Measurements from ENCODE around the gene FLAD1.
"Not testable (repeated sequence)": the region's sequence is repeated elsewhere in the genome, so short reads cannot be mapped to it uniquely, and the experiment has no call there.

Gene FLAD1

GRCh38 chr1:154978360-154978759, 4.8 kb upstream of the FLAD1 start:
- H3K4me3 ChIP-seq (ENCODE audit: low read depth, low read length): no peak overlapping the region
- no peak for TF ChIP-seq CTCF (IDR thresholded peaks at IDR 0.05; ENCODE audit: low read depth, low read length, missing control alignments)
- DNase-seq (ENCODE audit: low read depth): no peak
- in situ Hi-C loops (cut with HindIII; ENCODE audit: low sequenced_read_pairs): no loop called here

DNA sequence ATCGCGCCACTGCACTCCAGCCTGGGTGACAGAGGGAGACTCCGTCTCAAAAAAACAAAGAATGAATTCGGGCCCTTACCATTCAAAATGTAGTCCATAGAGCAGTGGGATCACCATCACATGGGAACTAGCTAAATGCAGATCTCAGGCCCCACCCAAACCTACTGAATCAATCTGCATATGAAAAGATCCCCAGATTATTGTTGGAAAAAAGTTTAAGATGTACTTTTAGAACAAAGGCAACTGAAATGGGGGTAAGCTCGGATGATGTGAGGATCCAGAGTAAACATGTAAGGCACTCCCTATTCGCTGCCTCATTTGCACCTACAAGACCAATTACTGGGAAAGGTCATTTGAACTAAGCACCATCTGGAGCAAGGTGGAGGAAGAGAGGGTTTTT, 803 bp upstream of the FLAD1 start:
- TF ChIP-seq CTCF (IDR thresholded peaks at IDR 0.05; ENCODE audit: low read depth, low read length, missing control alignments): no peak
- peak overlapping the region; percentile 76 for H3K4me3 ChIP-seq (ENCODE audit: low read depth, low read length)
- in situ Hi-C loops (cut with HindIII; ENCODE audit: low sequenced_read_pairs): no loop called here
- no peak for DNase-seq (ENCODE audit: low read depth)

GRCh38 chr1:154983776-154984466, 777 bp downstream of the FLAD1 start:
- no peak for DNase-seq (ENCODE audit: low read depth)
- TF ChIP-seq CTCF (IDR thresholded peaks at IDR 0.05; ENCODE audit: low read depth, low read length, missing control alignments): no peak
- in situ Hi-C loops (cut with HindIII; ENCODE audit: low sequenced_read_pairs): no loop called here
- H3K4me3 ChIP-seq (ENCODE audit: low read depth, low read length): peak overlapping the region; percentile 76

- DNase-seq (ENCODE audit: low read depth); in situ Hi-C loops (cut with HindIII; ENCODE audit: low sequenced_read_pairs); H3K4me3 ChIP-seq (ENCODE audit: low read depth, low read length): not testable (repeated sequence)
These were observed 3.6 kb downstream of the FLAD1 start for GRCh38 chr1:154986736-154987135.

DNA sequence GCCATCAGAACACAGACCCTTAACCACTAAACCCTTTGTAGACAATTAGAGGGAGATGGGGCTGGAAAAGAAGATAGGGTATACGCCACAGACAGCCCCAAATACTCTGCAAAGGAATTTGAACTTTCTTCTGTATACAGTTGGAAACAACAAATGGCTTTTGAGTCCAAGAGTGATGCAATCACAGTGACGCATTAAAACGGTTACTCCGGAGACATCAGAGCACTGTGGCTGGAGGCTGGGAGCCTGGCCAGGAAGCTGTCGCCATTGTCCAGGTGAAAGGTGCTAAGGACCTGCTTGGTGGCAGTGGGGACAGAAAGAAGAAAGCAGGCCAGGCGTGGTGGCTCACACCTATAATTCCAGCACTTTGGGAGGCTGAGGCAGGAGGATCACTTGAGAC, 4.2 kb downstream of the FLAD1 start:
- TF ChIP-seq CTCF (IDR thresholded peaks at IDR 0.05; ENCODE audit: low read depth, low read length, missing control alignments): no peak
- in situ Hi-C loops (cut with HindIII; ENCODE audit: low sequenced_read_pairs): no loop called here
- no peak for DNase-seq (ENCODE audit: low read depth)
- H3K4me3 ChIP-seq (ENCODE audit: low read depth, low read length): no peak overlapping the region

- in situ Hi-C loops (cut with HindIII; ENCODE audit: low sequenced_read_pairs): no loop called here
- no peak for DNase-seq (ENCODE audit: low read depth)
- no peak overlapping the region for H3K4me3 ChIP-seq (ENCODE audit: low read depth, low read length)
- TF ChIP-seq CTCF (IDR thresholded peaks at IDR 0.05; ENCODE audit: low read depth, low read length, missing control alignments): no peak
These were observed 5.2 kb downstream of the FLAD1 start for GRCh38 chr1:154988058-154988954.

Data from astrocyte of the cerebellum (primary cell).